Activated CD4-positive, alpha-beta T cell treated with anti-CD3 and anti-CD28 coated beads, Interleukin-2, amount 50 U/mL, for 4 hours (primary cell): Measurements from ENCODE around the gene IRF1.

ENCODE experiments used
- DNase-seq, 2 experiments: peaks; one replicate each; pipeline ENCODE4 v3.0.0-alpha.2; 2020

IRF1 gene

GRCh38 chr5:132500931-132501628 lies 10.5 kb upstream of the IRF1 start:
- peak; percentile 73 to 74 for DNase-seq

DNA sequence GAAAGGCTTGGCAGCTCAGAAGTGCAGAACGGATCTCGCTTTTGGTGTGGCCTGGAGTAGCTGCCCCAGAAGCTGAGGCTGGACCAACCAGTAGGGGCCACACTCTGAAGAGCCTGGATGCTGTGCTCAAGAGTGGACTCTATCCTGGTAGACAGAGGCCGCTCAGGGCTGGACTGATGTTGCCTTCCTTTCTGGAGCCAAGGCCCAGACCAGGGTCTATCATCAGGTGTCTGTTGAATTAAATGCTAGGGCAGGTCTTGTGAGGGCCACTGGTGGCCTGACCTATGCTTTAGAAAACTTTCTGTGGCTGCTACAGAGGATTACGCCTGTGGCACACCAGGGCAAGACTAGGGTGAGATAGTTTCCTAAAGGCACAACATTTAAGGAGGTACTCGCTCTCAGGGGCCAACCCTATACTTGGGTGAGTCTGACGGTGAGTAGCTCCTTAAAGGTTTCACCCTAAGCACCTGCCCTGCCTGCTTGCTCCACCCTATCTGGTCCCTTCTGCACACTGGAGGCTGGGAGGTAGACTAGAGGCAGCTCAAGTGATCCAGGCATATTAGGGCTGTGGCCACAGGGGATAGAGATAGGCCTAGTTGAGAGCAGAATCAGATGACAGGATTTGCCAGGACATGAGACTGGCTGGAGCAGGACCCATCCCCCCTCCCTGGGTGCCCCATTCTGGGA lies 9.8 kb upstream of the IRF1 start:
- DNase-seq, result no peak

GRCh38 chr5:132499440-132500243 lies 9.1 kb upstream of the IRF1 start:
- DNase-seq, result no peak

- no peak for DNase-seq
Observed at GRCh38 chr5:132498686-132499271, 8.2 kb upstream of the IRF1 start.

DNA sequence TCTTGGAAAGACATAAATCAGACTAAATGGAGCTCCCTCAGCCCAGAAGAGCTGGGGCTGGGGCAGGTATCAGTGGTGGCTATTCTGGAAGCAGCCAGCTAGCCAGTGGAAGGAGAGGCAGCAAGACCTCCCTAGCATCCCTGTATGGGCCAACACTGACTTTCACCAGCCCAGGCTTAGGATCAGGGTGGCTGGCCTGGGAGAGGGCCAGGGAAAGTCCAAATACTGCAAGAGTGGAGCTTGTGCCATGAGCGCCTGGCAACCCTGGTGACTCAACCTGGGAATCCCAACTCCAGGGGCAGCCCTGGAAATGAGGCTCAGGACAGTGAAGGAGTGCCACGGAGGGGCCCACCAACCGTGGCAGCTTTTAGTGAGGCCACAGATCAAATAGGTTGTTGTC lies 7.6 kb upstream of the IRF1 start:
- DNase-seq, result no peak

DNA sequence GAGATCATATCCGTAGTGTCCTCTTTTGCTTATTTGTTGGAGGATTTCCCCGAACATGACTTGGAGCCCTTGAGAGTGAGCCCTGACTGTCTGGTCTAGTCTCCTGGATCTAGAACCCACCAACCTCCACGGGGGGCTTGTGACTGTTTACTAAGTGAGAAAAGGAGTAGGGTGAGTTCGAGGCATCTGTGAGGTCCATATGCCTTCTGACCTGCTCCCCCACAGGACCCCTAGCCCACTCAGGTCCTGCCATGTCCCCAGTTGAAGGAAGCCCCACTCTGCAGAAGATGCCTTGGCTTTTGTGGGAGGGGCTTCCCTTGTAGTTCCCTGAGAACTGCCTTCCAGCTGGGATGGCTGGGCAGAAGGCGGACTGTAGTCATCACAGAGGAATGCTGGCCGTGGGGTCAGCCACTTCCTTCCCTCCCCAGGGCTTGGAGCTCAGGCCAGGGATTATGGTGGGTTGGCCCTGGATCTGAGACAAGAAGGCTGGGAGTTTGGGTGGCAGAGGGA lies 7.0 kb upstream of the IRF1 start:
- no peak for DNase-seq

DNA sequence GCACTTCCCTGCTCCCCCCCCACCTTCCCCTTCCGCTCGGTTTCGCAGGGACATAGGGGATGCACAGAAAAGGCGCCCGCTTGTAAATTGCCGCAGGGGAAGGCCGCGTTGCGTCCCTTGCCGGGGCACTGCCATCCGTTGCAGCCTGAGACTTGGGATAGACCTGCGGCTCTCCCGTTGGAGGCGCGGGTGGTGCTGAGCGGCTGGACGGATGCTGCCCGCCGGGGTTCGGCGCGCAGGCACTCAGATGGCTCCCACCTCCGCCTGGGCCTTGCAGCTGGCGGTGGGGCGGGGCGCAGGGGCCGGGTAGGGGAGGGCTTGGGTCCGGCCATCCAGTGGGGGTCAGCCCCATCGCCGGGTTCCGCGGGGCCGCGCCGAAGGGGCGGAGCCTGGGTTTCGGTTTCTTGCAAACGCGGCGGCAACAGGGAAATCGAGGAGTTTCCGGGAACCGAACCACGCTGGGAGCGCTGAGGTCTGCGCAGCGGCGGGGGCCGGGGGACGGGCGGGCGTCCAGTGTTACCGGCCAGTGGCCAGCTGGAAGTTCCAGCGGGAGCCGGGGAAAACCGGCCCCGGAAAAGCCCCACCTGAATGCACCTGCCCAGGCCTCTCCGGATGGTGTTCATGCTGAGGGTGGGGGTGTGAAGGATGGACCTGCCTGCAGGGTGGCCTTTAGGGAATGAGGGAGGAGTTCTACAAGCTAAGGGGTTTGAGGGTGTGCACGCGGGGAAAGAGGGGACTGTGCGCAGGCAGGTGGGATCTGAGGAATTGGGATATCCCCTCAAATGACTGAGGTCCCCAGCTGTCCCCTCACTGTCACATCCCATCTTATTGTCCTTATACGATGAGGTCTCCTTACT lies 6.3 kb upstream of the IRF1 start:
- peak in 1 of 2 experiments; percentile 66 for DNase-seq

GRCh38 chr5:132496191-132496630 lies 5.6 kb upstream of the IRF1 start:
- DNase-seq, result peak; percentile 89 to 91

DNA sequence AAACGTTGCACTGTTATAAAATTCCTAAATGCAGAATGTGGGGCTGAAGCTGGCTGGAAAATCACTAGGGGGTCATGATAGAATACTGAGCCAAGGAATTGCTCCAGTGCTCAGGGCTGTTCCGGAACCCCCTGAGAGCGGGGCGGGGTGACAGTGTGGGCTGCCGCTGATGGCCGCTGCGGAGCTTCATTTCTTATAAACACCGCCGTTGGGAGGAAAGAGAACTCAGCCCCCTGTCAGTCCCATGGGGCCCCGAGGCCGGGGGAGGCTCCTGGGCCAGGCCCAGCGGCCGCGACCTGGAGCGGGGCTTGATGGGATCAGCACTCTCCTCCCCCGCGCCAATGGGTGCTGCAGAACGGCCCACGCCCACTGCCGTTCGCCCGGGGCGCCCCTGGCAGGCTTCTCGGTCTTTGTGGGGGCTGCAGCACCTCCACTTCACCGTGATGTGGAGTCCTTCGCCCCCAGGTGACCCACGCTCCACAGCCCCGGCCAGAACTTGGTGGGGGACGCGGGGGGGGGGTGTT lies 5.2 kb upstream of the IRF1 start:
- peak; percentile 72 to 79 for DNase-seq

DNA sequence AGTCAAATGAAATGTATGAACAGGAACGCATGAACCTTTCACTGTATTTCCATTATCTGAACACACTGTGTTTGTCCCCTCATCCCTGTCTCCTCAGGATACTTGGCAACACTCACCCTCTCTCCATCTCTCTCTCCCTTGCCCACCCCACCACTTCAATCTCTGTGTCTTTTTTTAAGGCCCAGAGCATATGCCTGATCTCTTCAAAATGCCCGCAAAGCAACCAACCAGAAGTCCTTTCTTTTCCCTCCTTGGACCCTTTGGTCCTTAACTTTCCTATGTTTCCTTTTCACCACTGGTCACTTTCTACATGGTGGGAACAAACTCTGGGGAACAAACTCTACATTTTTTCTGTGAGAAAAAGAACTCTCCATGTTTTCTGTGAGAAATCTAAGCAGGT lies 3.2 kb upstream of the IRF1 start:
- DNase-seq, result no peak

DNA sequence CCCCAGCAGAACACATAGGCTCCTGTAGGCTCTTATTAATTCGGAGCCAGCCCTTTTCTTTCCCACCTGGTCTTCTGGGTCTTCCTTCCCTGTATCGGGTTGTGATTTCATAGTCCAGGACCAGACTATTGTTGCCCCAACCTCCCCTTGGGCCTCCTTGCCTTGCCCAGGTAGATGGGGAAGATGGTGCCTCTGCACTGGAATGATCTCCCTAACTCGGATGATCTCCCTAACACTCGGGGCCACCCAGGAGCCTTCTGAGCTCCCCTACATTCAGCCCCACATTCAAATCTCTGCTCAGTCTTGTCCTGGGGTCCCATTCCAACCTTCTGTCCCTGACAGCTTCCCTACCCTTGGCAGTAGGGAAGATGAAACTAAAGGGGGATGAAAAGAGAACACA lies 2.7 kb upstream of the IRF1 start:
- DNase-seq, result no peak

- DNase-seq, result no peak
Observed at GRCh38 chr5:132492386-132493125, 2.0 kb upstream of the IRF1 start.

DNA sequence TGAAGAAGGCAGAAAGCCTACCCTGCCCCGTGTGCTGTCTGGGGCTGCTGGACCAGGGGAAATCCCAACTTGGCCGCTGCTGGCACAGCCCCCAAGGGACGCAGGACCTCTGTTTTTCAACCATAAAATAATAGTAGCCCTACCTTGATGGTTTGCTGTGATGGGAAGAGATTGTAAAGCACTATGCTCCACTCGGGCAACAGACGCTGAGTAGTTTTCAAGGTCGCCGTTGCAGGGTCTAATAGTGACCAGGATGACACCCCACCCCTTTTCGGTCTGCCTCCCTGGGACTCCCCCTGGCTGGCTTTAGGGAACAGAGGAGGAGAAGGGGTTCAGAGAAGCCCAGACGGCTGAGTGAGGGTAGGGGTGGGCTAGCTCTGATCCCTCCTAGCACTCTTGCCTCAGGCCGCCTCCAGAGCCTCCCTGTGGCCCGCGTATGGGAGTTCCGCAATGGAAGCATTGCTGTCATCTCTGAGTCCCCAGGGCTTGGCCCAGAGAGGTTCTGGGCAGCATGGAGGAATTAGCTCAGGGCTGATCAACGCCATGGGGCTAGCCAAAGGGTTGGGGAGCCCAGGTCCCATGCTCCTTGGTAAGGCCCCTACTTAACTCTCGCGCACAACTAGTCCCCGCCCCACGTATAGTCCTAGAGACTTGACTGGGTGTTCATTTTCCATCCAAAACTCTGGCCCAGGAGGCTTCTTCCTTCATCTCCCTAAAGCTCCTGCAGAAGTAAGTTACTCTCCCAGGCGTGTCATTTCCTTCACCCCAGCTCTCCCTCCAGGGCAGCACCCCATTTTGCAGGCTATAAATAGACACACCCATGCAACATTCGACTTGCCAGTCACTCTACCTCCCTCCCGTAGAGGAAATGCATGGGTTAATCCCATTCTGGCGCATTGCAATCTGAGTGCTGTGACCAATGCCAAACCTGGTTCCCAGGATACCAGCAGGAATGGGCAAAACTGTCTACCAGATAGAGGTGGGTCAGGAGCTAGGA lies 1.1 kb upstream of the IRF1 start:
- DNase-seq, result no peak

DNA sequence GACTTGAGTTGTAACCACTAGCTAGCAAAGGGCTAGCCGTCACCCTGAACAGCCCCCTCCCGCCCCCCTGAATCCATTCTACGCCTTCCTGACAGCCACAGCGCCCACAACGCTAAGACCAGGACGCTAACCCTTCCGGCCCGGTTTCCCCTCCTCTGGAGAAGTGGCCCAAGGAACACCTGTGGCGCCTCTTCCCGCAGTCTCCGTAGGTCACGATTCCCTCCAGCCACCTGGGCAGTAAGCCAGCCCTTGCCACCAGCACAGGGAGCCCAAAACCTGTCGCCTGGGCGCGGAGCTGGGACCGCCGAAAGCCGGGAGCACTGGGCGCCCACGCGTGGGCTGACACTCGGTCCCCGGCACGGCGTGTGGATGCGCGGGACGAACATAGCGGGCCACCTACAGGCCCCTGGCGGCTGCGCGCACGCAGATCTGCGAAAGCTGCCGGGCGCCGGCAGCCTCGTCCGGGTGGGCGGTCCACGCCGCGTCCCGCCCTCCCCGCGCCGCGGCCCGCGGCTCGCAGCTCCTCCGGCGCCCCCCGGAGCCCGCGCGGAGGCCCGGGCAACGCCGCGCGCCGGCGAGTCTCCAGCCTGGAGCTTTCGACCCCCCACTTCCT lies 596 bp downstream of the IRF1 start:
- no peak for DNase-seq

GRCh38 chr5:132489051-132489770 lies 1.4 kb downstream of the IRF1 start:
- DNase-seq, result no peak

- no peak for DNase-seq
Observed at GRCh38 chr5:132488590-132488989, 2.0 kb downstream of the IRF1 start.

DNA sequence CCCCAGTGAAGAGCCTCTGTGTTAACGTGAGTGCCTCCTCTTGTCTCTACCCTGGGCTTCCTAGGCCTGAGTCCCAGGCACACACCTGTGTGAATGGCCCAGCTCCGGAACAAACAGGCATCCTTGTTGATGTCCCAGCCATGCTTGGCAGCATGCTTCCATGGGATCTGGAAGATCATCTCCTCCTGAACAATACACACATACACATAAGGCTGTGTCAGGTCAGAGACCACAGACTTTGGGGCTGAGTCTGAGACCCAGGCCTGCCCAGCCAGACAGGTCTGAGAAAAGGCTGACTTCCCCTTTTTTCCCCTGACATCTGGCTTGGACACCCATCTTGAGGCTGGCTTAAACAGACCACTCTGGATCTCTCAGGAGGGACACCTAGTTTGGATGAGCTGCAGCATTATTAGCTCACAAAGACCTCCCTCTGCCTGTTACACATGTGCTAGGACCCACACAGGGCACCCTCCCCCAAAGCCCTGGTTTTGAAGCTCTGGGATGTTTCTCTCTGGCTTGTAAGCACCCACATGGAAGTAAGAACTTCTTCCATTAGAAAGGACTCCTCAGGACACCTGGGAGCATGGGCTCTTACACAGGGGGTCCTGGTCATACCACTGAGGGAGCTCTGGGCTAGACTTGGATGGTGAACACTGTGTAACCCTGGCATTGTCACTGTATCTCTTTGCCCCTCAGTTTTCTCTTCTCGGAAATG lies 2.6 kb downstream of the IRF1 start:
- DNase-seq, result no peak

- DNase-seq, result no peak
Observed at GRCh38 chr5:132487095-132487428, 3.5 kb downstream of the IRF1 start.
